Fibroblast of pulmonary artery (primary cell): ENCODE measurements around the gene NPY.

Experiments
- DNase-seq: peaks from one replicate; pipeline ENCODE4 v3.0.0-alpha.2; 2010; ENCODE audit warnings: low read depth
- H3K4me3 ChIP-seq: replicated peaks from 2 replicates; pipeline ENCODE4 v1.5.1; 2011; ENCODE audit warnings: low read depth, mild to moderate bottlenecking, control low read depth, low read length, moderate library complexity
- CTCF ChIP-seq: IDR thresholded peaks from 2 replicates; pipeline ENCODE4 v1.5.1; 2011; ENCODE audit warnings: mild to moderate bottlenecking, control low read depth, low read length, inconsistent platforms; ENCODE audit errors: missing control alignments

NPY gene

GRCh38 chr7:24328050-24328449, 44.1 kb downstream of the NPY start:
- DNase-seq: no peak
- TF ChIP-seq CTCF: no peak
- no peak overlapping the region for H3K4me3 ChIP-seq

- no peak for TF ChIP-seq CTCF
These were observed 44.9 kb downstream of the NPY start for GRCh38 chr7:24328894-24329293.

GRCh38 chr7:24334012-24334411, 50.0 kb downstream of the NPY start:
- no peak for TF ChIP-seq CTCF
- no peak for DNase-seq
- no peak overlapping the region for H3K4me3 ChIP-seq

More at GRCh38 chr7:24328894-24329293, 44.9 kb downstream of the NPY start:
- no peak for DNase-seq
- no peak overlapping the region for H3K4me3 ChIP-seq

- no peak for TF ChIP-seq CTCF
- DNase-seq: no peak
- no peak overlapping the region for H3K4me3 ChIP-seq
These were observed 50.6 kb downstream of the NPY start for GRCh38 chr7:24334627-24335026.

- no peak for DNase-seq
- no peak overlapping the region for H3K4me3 ChIP-seq
- TF ChIP-seq CTCF: no peak
These were observed 52.5 kb downstream of the NPY start for GRCh38 chr7:24336461-24336860.

- H3K4me3 ChIP-seq: no peak overlapping the region
- DNase-seq: no peak
- TF ChIP-seq CTCF: no peak
These were observed 53.2 kb downstream of the NPY start for GRCh38 chr7:24337180-24337579.

GRCh38 chr7:24339575-24339974, 55.6 kb downstream of the NPY start:
- TF ChIP-seq CTCF: no peak

More at GRCh38 chr7:24339575-24339974, 55.6 kb downstream of the NPY start:
- no peak for DNase-seq
- no peak overlapping the region for H3K4me3 ChIP-seq
